ENCODE data around the gene ENDOD1.

ENDOD1 gene

DNA sequence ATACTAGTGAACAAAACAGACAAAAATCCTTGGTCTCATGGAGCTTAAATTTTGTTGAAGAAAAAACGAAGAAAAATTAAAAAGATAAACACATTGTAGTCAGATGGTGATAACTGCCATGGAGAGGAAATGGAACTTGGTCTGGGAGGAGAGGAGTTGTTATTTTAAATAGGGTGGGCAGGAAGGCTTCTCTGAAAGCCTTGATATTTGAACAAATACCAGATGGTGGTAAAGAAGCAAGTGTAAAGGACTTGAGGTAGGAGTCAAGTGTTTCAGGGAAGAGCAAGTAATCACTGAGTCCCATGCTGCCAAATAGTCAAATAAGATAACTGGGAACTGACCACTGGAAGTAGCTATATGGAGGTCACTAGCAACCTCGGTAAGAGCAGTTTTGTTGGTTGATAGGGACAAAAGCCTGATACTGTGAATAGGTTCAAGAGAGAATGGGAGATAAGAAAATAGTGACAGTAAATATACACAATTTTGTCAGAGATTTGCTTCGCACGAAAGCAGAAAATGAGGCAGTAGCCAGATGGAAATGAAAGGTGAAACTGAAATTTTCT is 86.3 kb downstream of the ENDOD1 start:
- no peak for DNase-seq (ENCODE audit: low read depth)
